Activated naive CD8-positive, alpha-beta T cell treated with anti-CD3 and anti-CD28 coated beads, Interleukin-2, amount 10 ng/mL, durations not matched to agents 7 days and 5 days (primary cell): Measurements from ENCODE around the gene FJX1. TPM values are rescaled to one million over a fixed set of nuclear protein-coding genes. Genes with fewer than 3 reads are reported as not detected.
A peak's percentile ranks its signal among the peaks of the same experiment; 100 is the strongest.

Experiments
- ATAC-seq: fragments of 150-1000 bp; cut with Tn5 transposase; one replicate; pipeline ENCODE4 v1.10.0; 2021; ENCODE audit warnings: low read depth, moderate library complexity
- POLR2A ChIA-PET: fragments of 350-600 bp; sonication (Branson Sonifier 250); formaldehyde crosslinking; loops from one replicate; lab custom pipeline; 2021; ENCODE audit warnings: antibody characterized with exemption; lab: Charles Lee
- DNase-seq: peaks from one replicate; pipeline ENCODE4 v3.0.0; 2021
- H3K27ac Mint-ChIP-seq: one replicate; pipeline ENCODE4 v1.8.0; 2022; ENCODE audit warnings: mild to moderate bottlenecking, mixed read lengths
- H3K27me3 Mint-ChIP-seq: one replicate; pipeline ENCODE4 v1.8.0; 2022; ENCODE audit warnings: mild to moderate bottlenecking, moderate library complexity, mixed read lengths
- H3K36me3 Mint-ChIP-seq: one replicate; pipeline ENCODE4 v1.8.0; 2021; ENCODE audit warnings: mild to moderate bottlenecking, mixed read lengths
- H3K4me1 Mint-ChIP-seq: one replicate; pipeline ENCODE4 v1.8.0; 2021; ENCODE audit warnings: mixed read lengths
- H3K4me3 Mint-ChIP-seq: one replicate; pipeline ENCODE4 v1.8.0; 2022; ENCODE audit warnings: mild to moderate bottlenecking, moderate library complexity, mixed read lengths
- H3K9me3 Mint-ChIP-seq: one replicate; pipeline ENCODE4 v1.8.0; 2021; ENCODE audit warnings: mixed read lengths
- total RNA-seq, 2 experiments: library from RNA; stranded (reverse); gene quantifications; one replicate each; pipeline ENCODE4 v1.2.3, GENCODE V29; 2021

Gene FJX1
- total RNA-seq: under 1 TPM in 1 of 2 experiments, not detected in 1; 0.17 TPM

- peak; percentile 50 for DNase-seq
- H3K9me3 Mint-ChIP-seq: no peaks in the 10 kb centered on the region
- POLR2A ChIA-PET: no interaction called here
- H3K36me3 Mint-ChIP-seq: no peaks in the 10 kb centered on the region
- H3K27me3 Mint-ChIP-seq: peaks cover 48% of the 10 kb centered on the region
- peak; percentile 35 for ATAC-seq
- H3K27ac Mint-ChIP-seq: no peak within 1 kb of the TSS
- peaks cover 4% of the 10 kb centered on the region for H3K4me1 Mint-ChIP-seq
- peak within 1 kb of the TSS; percentile 66 for H3K4me3 Mint-ChIP-seq
These were observed at the start of gene FJX1 for GRCh38 chr11:35617687-35618496. TSS of gene FJX1 (plus strand) at chr11:35618460. CDS start at chr11:35618637, 177 bp downstream.

- H3K36me3 Mint-ChIP-seq: no peaks in the 10 kb centered on the region
- ATAC-seq (no peak), DNase-seq (no peak)
- H3K4me3 Mint-ChIP-seq: no peak overlapping the region
- H3K27ac Mint-ChIP-seq: no peak overlapping the region
- H3K27me3 Mint-ChIP-seq: peaks cover 3% of the 10 kb centered on the region
- no peaks in the 10 kb centered on the region for H3K4me1 Mint-ChIP-seq
- peaks cover 2% of the 10 kb centered on the region for H3K9me3 Mint-ChIP-seq
- POLR2A ChIA-PET: no interaction called here
These were observed 46.6 kb upstream of the FJX1 start for GRCh38 chr11:35571696-35572095.

GRCh38 chr11:35579557-35580396 is 38.5 kb upstream of the FJX1 start:
- H3K9me3 Mint-ChIP-seq: no peaks in the 10 kb centered on the region
- ATAC-seq: no peak
- no peak overlapping the region for H3K27ac Mint-ChIP-seq
- H3K36me3 Mint-ChIP-seq: no peaks in the 10 kb centered on the region
- POLR2A ChIA-PET: no interaction called here
- peaks cover 13% of the 10 kb centered on the region for H3K27me3 Mint-ChIP-seq
- DNase-seq: no peak
- H3K4me3 Mint-ChIP-seq: no peak overlapping the region
- H3K4me1 Mint-ChIP-seq: no peaks in the 10 kb centered on the region

GRCh38 chr11:35580397-35580781 is 37.9 kb upstream of the FJX1 start:
- Mint-ChIP-seq H3K36me3 (no peaks in the 10 kb centered on the region), H3K4me3 (no peak overlapping the region)

GRCh38 chr11:35582033-35582432 is 36.2 kb upstream of the FJX1 start:
- no peaks in the 10 kb centered on the region for H3K4me1 Mint-ChIP-seq
- no peak overlapping the region for H3K4me3 Mint-ChIP-seq
- H3K27me3 Mint-ChIP-seq: peaks cover 19% of the 10 kb centered on the region
- POLR2A ChIA-PET: no interaction called here
- H3K27ac Mint-ChIP-seq: no peak overlapping the region
- DNase-seq: no peak
- H3K9me3 Mint-ChIP-seq: no peaks in the 10 kb centered on the region
- ATAC-seq: no peak
- H3K36me3 Mint-ChIP-seq: no peaks in the 10 kb centered on the region

More at GRCh38 chr11:35580397-35580781, 37.9 kb upstream of the FJX1 start:
- H3K27me3 Mint-ChIP-seq: peaks cover 17% of the 10 kb centered on the region
- ATAC-seq (no peak), DNase-seq (no peak)
- no peaks in the 10 kb centered on the region for H3K9me3 Mint-ChIP-seq
- H3K4me1 Mint-ChIP-seq: no peaks in the 10 kb centered on the region
- H3K27ac Mint-ChIP-seq: no peak overlapping the region
- POLR2A ChIA-PET: no interaction called here

- no peaks in the 10 kb centered on the region for H3K4me1 Mint-ChIP-seq
- no peaks in the 10 kb centered on the region for H3K9me3 Mint-ChIP-seq
- H3K36me3 Mint-ChIP-seq: no peaks in the 10 kb centered on the region
- DNase-seq: no peak
- no peak for ATAC-seq
- no peak overlapping the region for H3K4me3 Mint-ChIP-seq
- POLR2A ChIA-PET: no interaction called here
- peaks cover 25% of the 10 kb centered on the region for H3K27me3 Mint-ChIP-seq
- no peak overlapping the region for H3K27ac Mint-ChIP-seq
These were observed 35.1 kb upstream of the FJX1 start for GRCh38 chr11:35583126-35583525.

- no peak for DNase-seq
- peaks cover 25% of the 10 kb centered on the region for H3K27me3 Mint-ChIP-seq
These were observed 34.4 kb upstream of the FJX1 start for GRCh38 chr11:35583843-35584242.

GRCh38 chr11:35584321-35584720 is 33.9 kb upstream of the FJX1 start:
- Mint-ChIP-seq H3K4me3 (no peak overlapping the region), H3K36me3 (no peaks in the 10 kb centered on the region), H3K4me1 (no peaks in the 10 kb centered on the region), H3K27me3 (peaks cover 25% of the 10 kb centered on the region), H3K9me3 (no peaks in the 10 kb centered on the region), H3K27ac (no peak overlapping the region)
- POLR2A ChIA-PET: no interaction called here
- no peak for DNase-seq
- no peak for ATAC-seq

More at GRCh38 chr11:35583843-35584242, 34.4 kb upstream of the FJX1 start:
- Mint-ChIP-seq H3K4me3 (no peak overlapping the region), H3K4me1 (no peaks in the 10 kb centered on the region), H3K27ac (no peak overlapping the region), H3K9me3 (no peaks in the 10 kb centered on the region), H3K36me3 (no peaks in the 10 kb centered on the region)
- POLR2A ChIA-PET: no interaction called here
- ATAC-seq: no peak

- Mint-ChIP-seq H3K27ac (no peak overlapping the region), H3K4me1 (no peaks in the 10 kb centered on the region), H3K4me3 (no peak overlapping the region), H3K27me3 (peaks cover 25% of the 10 kb centered on the region), H3K36me3 (no peaks in the 10 kb centered on the region), H3K9me3 (no peaks in the 10 kb centered on the region)
- POLR2A ChIA-PET: no interaction called here
- ATAC-seq (no peak), DNase-seq (no peak)
These were observed 32.8 kb upstream of the FJX1 start for GRCh38 chr11:35585416-35585815.

- POLR2A ChIA-PET: no interaction called here
- ATAC-seq (no peak), DNase-seq (no peak)
- Mint-ChIP-seq H3K36me3 (no peaks in the 10 kb centered on the region), H3K27ac (no peak overlapping the region), H3K27me3 (peaks cover 25% of the 10 kb centered on the region), H3K9me3 (no peaks in the 10 kb centered on the region), H3K4me1 (no peaks in the 10 kb centered on the region), H3K4me3 (no peak overlapping the region)
These were observed 32.0 kb upstream of the FJX1 start for GRCh38 chr11:35586222-35586621.

- no peak overlapping the region for H3K4me3 Mint-ChIP-seq
- H3K4me1 Mint-ChIP-seq: no peaks in the 10 kb centered on the region
- no peaks in the 10 kb centered on the region for H3K9me3 Mint-ChIP-seq
- DNase-seq: no peak
- ATAC-seq: no peak
- no peak overlapping the region for H3K27ac Mint-ChIP-seq
- H3K36me3 Mint-ChIP-seq: no peaks in the 10 kb centered on the region
- POLR2A ChIA-PET: no interaction called here
- peaks cover 24% of the 10 kb centered on the region for H3K27me3 Mint-ChIP-seq
These were observed 30.3 kb upstream of the FJX1 start for GRCh38 chr11:35587972-35588371.

GRCh38 chr11:35588627-35589026 is 29.6 kb upstream of the FJX1 start:
- no peaks in the 10 kb centered on the region for H3K9me3 Mint-ChIP-seq
- H3K4me1 Mint-ChIP-seq: no peaks in the 10 kb centered on the region
- H3K36me3 Mint-ChIP-seq: no peaks in the 10 kb centered on the region
- DNase-seq (no peak), ATAC-seq (no peak)
- H3K4me3 Mint-ChIP-seq: no peak overlapping the region
- H3K27me3 Mint-ChIP-seq: peaks cover 21% of the 10 kb centered on the region
- H3K27ac Mint-ChIP-seq: no peak overlapping the region
- POLR2A ChIA-PET: no interaction called here

GRCh38 chr11:35589281-35589680 is 29.0 kb upstream of the FJX1 start:
- no peak overlapping the region for H3K27ac Mint-ChIP-seq
- H3K9me3 Mint-ChIP-seq: no peaks in the 10 kb centered on the region
- H3K27me3 Mint-ChIP-seq: peaks cover 18% of the 10 kb centered on the region
- no peaks in the 10 kb centered on the region for H3K4me1 Mint-ChIP-seq
- POLR2A ChIA-PET: no interaction called here
- H3K36me3 Mint-ChIP-seq: no peaks in the 10 kb centered on the region
- no peak overlapping the region for H3K4me3 Mint-ChIP-seq
- ATAC-seq: no peak
- no peak for DNase-seq

GRCh38 chr11:35590412-35590811 is 27.8 kb upstream of the FJX1 start:
- ATAC-seq: no peak

More at GRCh38 chr11:35590412-35590811, 27.8 kb upstream of the FJX1 start:
- POLR2A ChIA-PET: no interaction called here
- Mint-ChIP-seq H3K4me3 (no peak overlapping the region), H3K9me3 (no peaks in the 10 kb centered on the region), H3K4me1 (no peaks in the 10 kb centered on the region), H3K36me3 (no peaks in the 10 kb centered on the region), H3K27me3 (peaks cover 21% of the 10 kb centered on the region), H3K27ac (no peak overlapping the region)
- DNase-seq: no peak
